HepG2 (cell line): ENCODE measurements around the gene COL18A1. TPM values are rescaled to one million over a fixed set of nuclear protein-coding genes. Genes with fewer than 3 reads are reported as not detected.
"Not testable (repeated sequence)": the region's sequence is repeated elsewhere in the genome, so short reads cannot be mapped to it uniquely, and the experiment has no call there.

Experiments
- ATAC-seq: fragments of 200-7000 bp; cut with Tn5 transposase; 3 replicates; pipeline ENCODE4 v1.9.1; 2020; ENCODE audit warnings: mild to moderate bottlenecking, moderate library complexity
- BruUV-seq: library from RNA; stranded (reverse); fragments of 400-500 nt; replicated peaks from 2 replicates; lab custom pipeline; 2021; lab: Mats Ljungman, UMichigan
- CTCF ChIA-PET: fragments of 300-600 bp; formaldehyde crosslinking; extraction: SDS; loops from one replicate; lab custom pipeline; 2021; ENCODE audit warnings: low total read pairs, inconsistent platforms, low intra/inter-chr PET ratio; lab: Yijun Ruan, JAX
- POLR2A ChIA-PET: fragments of 350-600 bp; sonication (Branson Sonifier 250); formaldehyde crosslinking; loops from one replicate; lab custom pipeline; 2020; ENCODE audit warnings: antibody characterized with exemption, inconsistent platforms; lab: Yijun Ruan, JAX
- DNase-seq: peaks from one replicate; pipeline ENCODE4 v3.0.0-alpha.2; 2015; ENCODE audit warnings: low spot score
- FAIRE-seq: peaks from 3 replicates; lab custom pipeline; 2011; peaks lifted over from hg19 to GRCh38; lab: Jason Lieb, UNC
- H2AFZ ChIP-seq: one replicate; pipeline ENCODE4 v1.6.1; 2011; ENCODE audit warnings: low read length, inconsistent platforms
- H3K27ac ChIP-seq: fragments of 300-600 bp; 3 replicates; pipeline ENCODE4 v1.8.0; 2011; ENCODE audit warnings: mixed run types, mild to moderate bottlenecking, mixed read lengths, low read length, inconsistent platforms; ENCODE audit not compliant: insufficient read depth; ENCODE audit errors: extremely low read length
- H3K27me3 ChIP-seq, 2 experiments: fragments of 200-600 bp in 1 of 2; 2 replicates in 1 of 2; 3 replicates in 1 of 2; pipeline versions ENCODE4 v1.6.0 to v1.8.0; 2011; ENCODE audit warnings: low read length in 2 of 2, mild to moderate bottlenecking in 2 of 2, moderate library complexity in 2 of 2, inconsistent platforms in 1 of 2; ENCODE audit not compliant: insufficient read depth in 2 of 2, control insufficient read depth in 1 of 2
- H3K36me3 ChIP-seq, 2 experiments: fragments of 200-600 bp in 1 of 2; replicated peaks in 1 of 2; 2 replicates in 1 of 2; 3 replicates in 1 of 2; pipeline versions ENCODE4 v1.5.1 to v1.8.0; 2011; ENCODE audit warnings: low read length in 2 of 2, inconsistent platforms in 1 of 2; ENCODE audit not compliant: insufficient read depth in 2 of 2, control insufficient read depth in 1 of 2
- H3K4me1 ChIP-seq: 2 replicates; pipeline ENCODE4 v1.5.1; 2012; ENCODE audit warnings: low read length, inconsistent platforms; ENCODE audit not compliant: insufficient read depth
- H3K4me2 ChIP-seq: 2 replicates; pipeline ENCODE4 v1.6.0; 2011; ENCODE audit warnings: low read depth, low read length, inconsistent platforms
- H3K4me3 ChIP-seq, 3 experiments: fragments of 200-600 bp in 1 of 3; sonication (generic), shearing (Covaris generic) in 1 of 3; replicated peaks in 1 of 3; 2 replicates each; pipeline ENCODE4 v1.5.1; 2011 to 2016; ENCODE audit warnings: low read length in 3 of 3, inconsistent platforms in 2 of 3, low read depth in 2 of 3, mild to moderate bottlenecking in 2 of 3, control low read depth in 1 of 3, mixed read lengths in 1 of 3; ENCODE audit not compliant: insufficient read depth in 1 of 3
- H3K79me2 ChIP-seq: one replicate; pipeline ENCODE4 v1.6.1; 2011; ENCODE audit warnings: low read length, inconsistent platforms; ENCODE audit not compliant: insufficient read depth
- H3K9ac ChIP-seq: 2 replicates; pipeline ENCODE4 v1.6.0; 2011; ENCODE audit warnings: mild to moderate bottlenecking, low read depth, low read length, inconsistent platforms; ENCODE audit not compliant: insufficient read depth
- H3K9me3 ChIP-seq: 2 replicates; pipeline ENCODE4 v1.5.1; 2012; ENCODE audit warnings: mild to moderate bottlenecking, low read length
- H4K20me1 ChIP-seq: 2 replicates; pipeline ENCODE4 v1.6.0; 2011; ENCODE audit warnings: inconsistent platforms, mild to moderate bottlenecking, low read length, moderate library complexity; ENCODE audit not compliant: insufficient read depth
- AGO2 ChIP-seq: fragments of 200-400 bp; formaldehyde crosslinking; optimal IDR thresholded peaks from 2 replicates; pipeline ENCODE3; 2017; ENCODE audit warnings: mild to moderate bottlenecking, low read depth, low read length, moderate library complexity
- BORCS8-MEF2B ChIP-seq: sonication (generic); formaldehyde crosslinking; IDR thresholded peaks from 2 replicates; pipeline ENCODE4 v1.8.0; 2022; ENCODE audit warnings: mild to moderate bottlenecking, missing genetic modification reagents
- DPF2 ChIP-seq: sonication (generic); formaldehyde crosslinking; IDR thresholded peaks from 2 replicates; pipeline ENCODE4 v1.4.0; 2020; ENCODE audit warnings: mild to moderate bottlenecking, low read depth, missing genetic modification reagents, borderline replicate concordance
- GMEB1 ChIP-seq: sonication (generic); formaldehyde crosslinking; IDR thresholded peaks from 2 replicates; pipeline ENCODE4 v1.5.1; 2020; ENCODE audit warnings: missing genetic modification reagents, mild to moderate bottlenecking, borderline replicate concordance
- HNRNPLL ChIP-seq: fragments of 200-400 bp; formaldehyde crosslinking; IDR thresholded peaks from 2 replicates; pipeline ENCODE4 v1.6.1; 2017; ENCODE audit warnings: mild to moderate bottlenecking, low read depth, low read length; ENCODE audit not compliant: poor library complexity, severe bottlenecking
- HOXA5 ChIP-seq: sonication (generic); formaldehyde crosslinking; IDR thresholded peaks from 2 replicates; pipeline ENCODE4 v1.4.0; 2020; ENCODE audit warnings: missing genetic modification reagents
- PCBP1 ChIP-seq: fragments of 200-400 bp; formaldehyde crosslinking; IDR thresholded peaks from 2 replicates; pipeline ENCODE4 v1.6.1; 2017; ENCODE audit warnings: mild to moderate bottlenecking, low read depth, low read length, borderline replicate concordance
- RAD21 ChIP-seq: fragments of 450-650 bp; formaldehyde crosslinking; IDR thresholded peaks from 2 replicates; pipeline ENCODE4 v1.5.0; 2020; ENCODE audit warnings: mild to moderate bottlenecking
- RBM22 ChIP-seq: fragments of 200-400 bp; formaldehyde crosslinking; optimal IDR thresholded peaks from 2 replicates; pipeline ENCODE3; 2017; ENCODE audit warnings: mild to moderate bottlenecking, low read length, moderate library complexity
- SSRP1 ChIP-seq: IDR thresholded peaks from 2 replicates; pipeline ENCODE4 v1.6.1; 2016; ENCODE audit warnings: control low read depth
- ZNF687 ChIP-seq: sonication (generic); formaldehyde crosslinking; IDR thresholded peaks from 2 replicates; pipeline ENCODE4 v1.5.1; 2020; ENCODE audit warnings: mild to moderate bottlenecking, missing genetic modification reagents, moderate library complexity
- WGBS: methylation state at CpG from one replicate; pipeline ENCODE4 v1.1.6; 2017; ENCODE audit warnings: low lambda C conversion rate; 5-methylcytosine and 5-hydroxymethylcytosine counted together
- in situ Hi-C: cut with HindIII; loops from 2 replicates; pipeline ENCODE4 v1.10.0; 2017; ENCODE audit warnings: low pct_unique_long_range_greater_than_20kb; ENCODE audit not compliant: extremely low pct_ligation_motif_present
- intact Hi-C: fragments of 100-400 bp; cut with micrococcal nuclease; formaldehyde crosslinking; loops from one replicate; pipeline ENCODE4 v1.10.0; 2022; ENCODE audit not compliant: unreplicated experiment
- polyA plus RNA-seq, 8 experiments: library from polyadenylated mRNA; depleted of rRNA in 3 of 8; stranded (reverse) in 7 of 8; unstranded in 1 of 8; fragments of >200 nt; fragmentation: Illumina TruSeq in 4 of 8; extraction: Trizol in 4 of 8; gene quantifications; 2 replicates each; pipeline versions ENCODE4 v1.2.1 to v1.2.3, GENCODE V29; 2011 to 2016; ENCODE audit warnings: low read depth in 4 of 8, missing spikeins in 1 of 8, mixed read lengths in 1 of 8; ENCODE audit not compliant: insufficient read depth in 1 of 8
- total RNA-seq, 5 experiments: library from RNA; depleted of rRNA; stranded (reverse); fragments of >200 nt; fragmentation: Illumina TruSeq; extraction: Trizol; gene quantifications; 2 replicates each; pipeline ENCODE4 v1.2.3, GENCODE V29; 2016; ENCODE audit warnings: low read depth in 1 of 5

The COL18A1 gene
- total and polyA plus RNA-seq, 2 of the 13 experiments (the other 11 are each of a cell fraction or from before 2014, with no cell fraction given): 79.0 to 102 TPM

GRCh38 chr21:45502600-45502999 is 97.6 kb downstream of the COL18A1 start (continued):
- no peak for TF ChIP-seq GMEB1 (CRISPR knock-in tag)
- no peak for TF ChIP-seq BORCS8-MEF2B (CRISPR knock-in tag)
- TF ChIP-seq RAD21 (CRISPR knock-in tag): no peak
- TF ChIP-seq, all 625 proteins: peak for 0

- H3K4me3 ChIP-seq, H3K27ac ChIP-seq, H4K20me1 ChIP-seq, DNase-seq, H3K9ac ChIP-seq, H3K4me2 ChIP-seq, intact Hi-C loops, CTCF ChIA-PET, BruUV-seq, ATAC-seq, FAIRE-seq, POLR2A ChIA-PET, in situ Hi-C loops, H3K9me3 ChIP-seq, H3K36me3 ChIP-seq, H2AFZ ChIP-seq, H3K79me2 ChIP-seq, H3K27me3 ChIP-seq, H3K4me1 ChIP-seq: not testable (repeated sequence)
- 100% methylated on average over 3 of the region's 4 CpGs for WGBS
Observed at GRCh38 chr21:45503226-45503625, 98.3 kb downstream of the COL18A1 start.

GRCh38 chr21:45504021-45504515 is 99.1 kb downstream of the COL18A1 start:
- H3K9me3 ChIP-seq: no peaks in the 10 kb centered on the region
- no peaks in the 10 kb centered on the region for H4K20me1 ChIP-seq
- no peak overlapping the region for H3K9ac ChIP-seq
- ATAC-seq (no peak), FAIRE-seq (no peak), DNase-seq (no peak)
- in situ Hi-C loops (no loop called here), intact Hi-C loops (no loop called here)
- WGBS: 100% methylated on average over 2 of the region's 22 CpGs
- no peaks in the 10 kb centered on the region for H3K27me3 ChIP-seq
- H3K4me3 ChIP-seq: no peak overlapping the region
- ChIA-PET CTCF (no interaction called here), POLR2A (interaction anchor here (1.0 kb wide), 1 partner anchor 35 kb away, joined by 3 read pairs; no protein-coding TSS in a partner anchor)
- H3K36me3 ChIP-seq: peaks cover 2 to 7% of the 10 kb centered on the region in 2 experiments; a peak in 2 of 5 replicates
- BruUV-seq: no TSS peak
- peaks cover 16% of the 10 kb centered on the region for H3K4me1 ChIP-seq
- no peaks in the 10 kb centered on the region for H3K79me2 ChIP-seq
- no peak overlapping the region for H2AFZ ChIP-seq
- no peak overlapping the region for H3K4me2 ChIP-seq
- H3K27ac ChIP-seq: no peak overlapping the region
- TF ChIP-seq SSRP1: no peak
- peak; percentile 31 for TF ChIP-seq RBM22
- peak; percentile 12 for TF ChIP-seq HNRNPLL
- TF ChIP-seq PCBP1: 0 out of 2 replicates have a peak, but pooled peaks have one; percentile 9
- peak; percentile 55 for TF ChIP-seq AGO2
- no peak for TF ChIP-seq HOXA5
- TF ChIP-seq ZNF687 (CRISPR knock-in tag): peak; percentile 7; the same call in 1 of the 2 replicates
- TF ChIP-seq DPF2 (CRISPR knock-in tag): no peak
